Raji (cell line): Measurements from ENCODE around the gene STARD6.

Experiments used
- POLR2A ChIP-seq: IDR thresholded peaks from 2 replicates; pipeline ENCODE4 v1.6.1; 2011; ENCODE audit warnings: low read depth, low read length, control low read depth; ENCODE audit not compliant: insufficient read depth

The STARD6 gene

GRCh38 chr18:54359233-54359632 is 1.6 kb upstream of the STARD6 start:
- TF ChIP-seq POLR2A = no peak

GRCh38 chr18:54358495-54359040 is 910 bp upstream of the STARD6 start:
- no peak for TF ChIP-seq POLR2A

- no peak for TF ChIP-seq POLR2A
Observed at GRCh38 chr18:54357082-54357659, 487 bp downstream of the STARD6 start.

- no peak for TF ChIP-seq POLR2A
Observed at GRCh38 chr18:54351186-54351585, 6.5 kb downstream of the STARD6 start.

GRCh38 chr18:54338230-54338629 is 19.4 kb downstream of the STARD6 start:
- TF ChIP-seq POLR2A = no peak

- no peak for TF ChIP-seq POLR2A
Observed at GRCh38 chr18:54335638-54336173, 22.0 kb downstream of the STARD6 start.

GRCh38 chr18:54330768-54331548 is 26.7 kb downstream of the STARD6 start:
- no peak for TF ChIP-seq POLR2A

GRCh38 chr18:54329787-54330186 is 27.9 kb downstream of the STARD6 start:
- TF ChIP-seq POLR2A = no peak

- TF ChIP-seq POLR2A = no peak
Observed at GRCh38 chr18:54327818-54328217, 29.8 kb downstream of the STARD6 start.

GRCh38 chr18:54323970-54324369 is 33.7 kb downstream of the STARD6 start:
- no peak for TF ChIP-seq POLR2A

- TF ChIP-seq POLR2A = no peak
Observed at GRCh38 chr18:54323561-54323960, 34.1 kb downstream of the STARD6 start.

GRCh38 chr18:54316071-54316820 is 41.4 kb downstream of the STARD6 start:
- no peak for TF ChIP-seq POLR2A

GRCh38 chr18:54303408-54303807 is 54.2 kb downstream of the STARD6 start:
- TF ChIP-seq POLR2A = no peak

GRCh38 chr18:54296062-54296461 is 61.6 kb downstream of the STARD6 start:
- TF ChIP-seq POLR2A = no peak

- TF ChIP-seq POLR2A = no peak
Observed at GRCh38 chr18:54294274-54294673, 63.4 kb downstream of the STARD6 start.

- no peak for TF ChIP-seq POLR2A
Observed at GRCh38 chr18:54284981-54285785, 72.5 kb downstream of the STARD6 start.
